Activated naive CD4-positive, alpha-beta T cell treated with anti-CD3 and anti-CD28 coated beads, Interleukin-2, amount 10 ng/mL, durations not matched to agents 7 days and 5 days (primary cell): ENCODE results near the gene DNAJB5.

Experiments used
- CTCF ChIA-PET: fragments of 350-600 bp; sonication (Branson Sonifier 250); formaldehyde crosslinking; loops from one replicate; lab custom pipeline; 2021; ENCODE audit warnings: antibody characterized with exemption; lab: Charles Lee
- DNase-seq: peaks from one replicate; pipeline ENCODE4 v3.0.0-alpha.2; 2020
- H3K27ac Mint-ChIP-seq: one replicate; pipeline ENCODE4 v1.8.0; 2021; ENCODE audit warnings: mild to moderate bottlenecking, moderate library complexity, mixed read lengths
- H3K27me3 Mint-ChIP-seq: one replicate; pipeline ENCODE4 v1.8.0; 2021; ENCODE audit warnings: mild to moderate bottlenecking, mixed read lengths
- H3K36me3 Mint-ChIP-seq: one replicate; pipeline ENCODE4 v1.8.0; 2021; ENCODE audit warnings: mixed read lengths
- H3K4me1 Mint-ChIP-seq: one replicate; pipeline ENCODE4 v1.8.0; 2021; ENCODE audit warnings: mixed read lengths
- H3K4me3 Mint-ChIP-seq: one replicate; pipeline ENCODE4 v1.8.0; 2021; ENCODE audit warnings: mild to moderate bottlenecking, moderate library complexity, mixed read lengths
- H3K9me3 Mint-ChIP-seq: one replicate; pipeline ENCODE4 v1.8.0; 2021; ENCODE audit warnings: mixed read lengths

Gene DNAJB5

GRCh38 chr9:34989946-34990635 lies 546 bp downstream of the DNAJB5 start:
- Mint-ChIP-seq H3K4me1 (peaks cover 48% of the 10 kb centered on the region), H3K36me3 (no peaks in the 10 kb centered on the region), H3K27me3 (peaks cover 6% of the 10 kb centered on the region), H3K9me3 (no peaks in the 10 kb centered on the region), H3K4me3 (peak overlapping the region; percentile 99), H3K27ac (peak overlapping the region; percentile 55)
- peak; percentile 71 for DNase-seq
- CTCF ChIA-PET: interaction anchor here (0.7 to 1.0 kb wide), 2 partner anchors 8 to 93 kb away, joined by 3 read pairs; no protein-coding TSS in a partner anchor

- no peak for DNase-seq
- H3K27me3 Mint-ChIP-seq: peaks cover 6% of the 10 kb centered on the region
- H3K4me1 Mint-ChIP-seq: peaks cover 40% of the 10 kb centered on the region
- H3K4me3 Mint-ChIP-seq: peak overlapping the region; percentile 99
- H3K27ac Mint-ChIP-seq: no peak overlapping the region
- CTCF ChIA-PET: no interaction called here
- no peaks in the 10 kb centered on the region for H3K36me3 Mint-ChIP-seq
- no peaks in the 10 kb centered on the region for H3K9me3 Mint-ChIP-seq
Observed at GRCh38 chr9:34990908-34991606, 1.5 kb downstream of the DNAJB5 start.

- Mint-ChIP-seq H3K4me1 (peaks cover 33% of the 10 kb centered on the region), H3K36me3 (no peaks in the 10 kb centered on the region), H3K9me3 (no peaks in the 10 kb centered on the region), H3K27me3 (peaks cover 6% of the 10 kb centered on the region), H3K27ac (no peak overlapping the region), H3K4me3 (peak overlapping the region; percentile 9)
- CTCF ChIA-PET: interaction anchor here (2.3 kb wide), 1 partner anchor 60 kb away, joined by 7 read pairs; no protein-coding TSS in a partner anchor
- no peak for DNase-seq
Observed at GRCh38 chr9:34991607-34992375, 2.2 kb downstream of the DNAJB5 start.

GRCh38 chr9:34992376-34992951 lies 2.9 kb downstream of the DNAJB5 start:
- H3K27me3 Mint-ChIP-seq: peaks cover 6% of the 10 kb centered on the region
- no peaks in the 10 kb centered on the region for H3K36me3 Mint-ChIP-seq
- no peaks in the 10 kb centered on the region for H3K9me3 Mint-ChIP-seq
- H3K27ac Mint-ChIP-seq: no peak overlapping the region
- no peak overlapping the region for H3K4me3 Mint-ChIP-seq
- CTCF ChIA-PET: interaction anchor here (2.3 kb wide), 1 partner anchor 59 kb away, joined by 7 read pairs; no protein-coding TSS in a partner anchor
- peaks cover 26% of the 10 kb centered on the region for H3K4me1 Mint-ChIP-seq
- DNase-seq: no peak

DNA sequence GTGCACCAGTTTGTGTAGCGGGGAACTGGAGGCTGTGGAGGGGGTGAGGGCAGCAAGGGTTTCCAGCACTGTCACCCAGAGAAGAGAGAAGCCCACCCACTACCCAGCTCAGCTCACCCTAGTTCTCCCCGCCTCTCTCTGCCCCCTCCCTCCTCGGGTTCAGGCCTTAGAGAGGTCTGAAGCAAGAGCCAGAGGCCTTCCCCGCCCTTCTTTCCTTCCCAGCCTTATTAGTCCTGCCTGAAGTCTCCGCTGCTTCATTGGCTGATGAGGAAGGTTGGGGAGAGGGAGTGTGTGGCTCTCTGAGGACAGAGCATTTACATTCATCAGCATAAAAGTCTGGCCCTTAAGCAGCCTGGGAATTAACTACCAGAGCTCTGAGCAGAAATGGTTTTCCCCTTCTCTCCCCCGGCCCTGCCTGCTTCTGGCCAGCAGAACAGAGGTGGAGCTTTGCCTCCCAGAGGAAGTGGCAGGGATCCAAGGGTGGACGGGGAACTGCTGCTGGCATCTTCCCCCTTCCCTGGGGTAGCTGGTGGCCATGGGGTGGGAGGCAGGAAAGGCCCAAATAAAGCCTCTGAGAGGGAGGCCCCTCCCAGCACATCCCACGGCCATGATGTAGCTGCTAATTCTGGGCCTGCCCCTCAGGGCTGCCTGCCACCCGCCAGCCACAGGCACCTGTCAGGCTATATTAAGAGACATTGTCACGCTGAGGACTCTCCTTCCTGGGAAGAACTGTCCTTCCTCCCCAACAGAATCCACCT lies 4.1 kb downstream of the DNAJB5 start:
- Mint-ChIP-seq H3K36me3 (no peaks in the 10 kb centered on the region), H3K27me3 (peaks cover 6% of the 10 kb centered on the region), H3K27ac (no peak overlapping the region), H3K9me3 (no peaks in the 10 kb centered on the region), H3K4me1 (peaks cover 18% of the 10 kb centered on the region), H3K4me3 (no peak overlapping the region)
- DNase-seq: no peak
- CTCF ChIA-PET: interaction anchor here (1.0 to 3.0 kb wide), 5 partner anchors 31 to 94 kb away, joined by 3 to 21 read pairs (median 7); no protein-coding TSS in a partner anchor

DNA sequence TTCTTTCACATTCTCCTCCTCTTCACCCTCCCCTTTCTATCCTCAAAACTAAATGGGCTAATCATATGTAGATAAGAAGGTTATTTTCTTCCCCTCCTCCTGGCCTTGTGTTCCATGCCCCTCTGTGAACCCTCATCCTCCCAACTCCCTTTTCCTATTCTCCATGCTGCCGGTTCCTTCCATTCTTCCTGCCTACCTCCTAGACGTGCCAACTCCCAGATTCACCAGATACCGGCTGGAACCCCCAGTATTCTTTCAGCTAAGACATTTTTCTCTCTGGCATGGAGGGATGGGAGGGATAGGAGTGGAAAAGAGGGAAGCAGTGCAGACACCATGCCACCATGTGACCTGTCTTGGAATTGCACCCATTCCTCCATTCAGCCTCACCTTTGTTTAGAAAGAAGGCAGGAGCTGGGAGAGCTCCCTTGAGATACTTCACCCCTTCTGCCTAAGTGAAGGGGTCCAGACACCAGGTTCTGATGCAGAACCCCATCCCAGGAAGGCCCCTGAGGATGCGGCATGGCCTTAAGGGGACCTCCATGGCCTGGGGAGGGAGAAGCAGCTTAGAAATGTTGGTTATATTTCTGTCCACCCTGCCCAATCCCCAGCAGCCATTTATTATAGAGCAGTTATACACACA lies 4.8 kb downstream of the DNAJB5 start:
- DNase-seq: no peak
- Mint-ChIP-seq H3K36me3 (no peaks in the 10 kb centered on the region), H3K27ac (no peak overlapping the region)

DNA sequence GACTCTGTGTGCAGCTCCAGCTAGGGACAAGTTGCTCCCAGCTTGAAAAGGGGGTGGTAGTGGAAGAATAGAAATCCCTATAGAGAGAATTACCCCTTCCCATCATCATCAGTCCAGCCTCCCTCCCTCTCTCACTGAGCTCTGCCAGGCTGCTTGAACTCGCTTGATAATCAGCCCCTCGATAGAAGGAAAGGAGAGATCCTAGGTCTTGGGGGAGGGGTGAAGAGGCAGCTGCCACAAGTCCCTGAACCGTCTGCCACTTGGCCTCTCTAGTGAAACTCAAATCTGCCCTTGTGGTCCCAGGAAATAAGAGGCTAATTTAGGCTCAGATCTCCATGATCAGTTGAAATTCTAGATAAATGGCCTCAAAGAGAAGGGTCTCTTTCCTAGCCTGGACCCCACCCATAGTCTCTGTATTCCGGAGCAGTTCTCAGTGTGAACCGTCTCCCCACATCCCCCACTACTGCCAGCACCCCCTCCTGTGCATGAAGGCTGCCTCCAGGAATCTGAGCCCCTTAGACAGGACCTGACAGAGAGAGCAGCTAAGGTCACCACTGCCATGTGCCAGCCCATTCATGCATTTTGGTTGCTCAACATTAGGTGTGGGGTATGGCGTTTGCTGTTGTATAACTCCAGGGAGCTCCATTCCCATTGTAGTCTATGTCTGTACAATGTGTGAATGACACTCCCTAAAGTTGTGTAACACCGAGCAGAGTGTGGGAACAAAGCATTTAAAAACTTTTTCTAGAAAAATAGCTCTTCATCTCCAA lies 5.5 kb downstream of the DNAJB5 start:
- Mint-ChIP-seq H3K4me3 (no peak overlapping the region), H3K36me3 (no peaks in the 10 kb centered on the region), H3K27me3 (peaks cover 6% of the 10 kb centered on the region), H3K9me3 (no peaks in the 10 kb centered on the region), H3K27ac (no peak overlapping the region), H3K4me1 (peaks cover 11% of the 10 kb centered on the region)
- CTCF ChIA-PET: interaction anchor here (0.7 to 3.0 kb wide), 13 partner anchors 8 to 102 kb away, joined by 3 to 21 read pairs (median 4); partner anchors contain the start of gene PIGO
- DNase-seq: no peak

More for the DNA sequence above, 4.8 kb downstream of the DNAJB5 start:
- no peaks in the 10 kb centered on the region for H3K9me3 Mint-ChIP-seq
- no peak overlapping the region for H3K4me3 Mint-ChIP-seq
- H3K27me3 Mint-ChIP-seq: peaks cover 6% of the 10 kb centered on the region
- peaks cover 13% of the 10 kb centered on the region for H3K4me1 Mint-ChIP-seq
- CTCF ChIA-PET: interaction anchor here (0.7 to 3.0 kb wide), 13 partner anchors 9 to 102 kb away, joined by 3 to 21 read pairs (median 4); partner anchors contain the start of gene PIGO

DNA sequence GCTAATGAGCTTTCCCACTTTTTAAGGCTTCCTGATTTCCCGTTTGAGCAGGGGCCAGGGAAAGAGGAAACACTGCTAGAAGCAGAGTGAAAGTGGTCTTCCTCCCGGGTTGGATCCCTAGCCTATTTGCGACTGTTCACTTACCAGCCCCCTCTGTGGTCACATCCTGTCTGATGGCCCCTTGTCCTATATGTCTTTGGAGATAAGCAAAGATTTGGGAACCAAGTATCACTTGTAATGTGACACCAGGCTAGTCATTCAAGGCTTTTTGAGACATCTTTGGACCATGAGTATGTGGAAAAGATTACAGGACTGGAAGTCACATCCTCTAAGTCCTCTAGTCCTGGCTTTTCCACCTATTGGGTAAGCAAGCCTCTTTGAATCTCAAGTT lies 6.1 kb downstream of the DNAJB5 start:
- Mint-ChIP-seq H3K4me3 (no peak overlapping the region), H3K9me3 (no peaks in the 10 kb centered on the region), H3K27me3 (peaks cover 6% of the 10 kb centered on the region), H3K36me3 (no peaks in the 10 kb centered on the region), H3K4me1 (peaks cover 11% of the 10 kb centered on the region), H3K27ac (no peak overlapping the region)
- DNase-seq: no peak
- CTCF ChIA-PET: interaction anchor here (1.3 to 3.0 kb wide), 4 partner anchors 12 to 96 kb away, joined by 4 to 21 read pairs (median 10); no protein-coding TSS in a partner anchor

DNA sequence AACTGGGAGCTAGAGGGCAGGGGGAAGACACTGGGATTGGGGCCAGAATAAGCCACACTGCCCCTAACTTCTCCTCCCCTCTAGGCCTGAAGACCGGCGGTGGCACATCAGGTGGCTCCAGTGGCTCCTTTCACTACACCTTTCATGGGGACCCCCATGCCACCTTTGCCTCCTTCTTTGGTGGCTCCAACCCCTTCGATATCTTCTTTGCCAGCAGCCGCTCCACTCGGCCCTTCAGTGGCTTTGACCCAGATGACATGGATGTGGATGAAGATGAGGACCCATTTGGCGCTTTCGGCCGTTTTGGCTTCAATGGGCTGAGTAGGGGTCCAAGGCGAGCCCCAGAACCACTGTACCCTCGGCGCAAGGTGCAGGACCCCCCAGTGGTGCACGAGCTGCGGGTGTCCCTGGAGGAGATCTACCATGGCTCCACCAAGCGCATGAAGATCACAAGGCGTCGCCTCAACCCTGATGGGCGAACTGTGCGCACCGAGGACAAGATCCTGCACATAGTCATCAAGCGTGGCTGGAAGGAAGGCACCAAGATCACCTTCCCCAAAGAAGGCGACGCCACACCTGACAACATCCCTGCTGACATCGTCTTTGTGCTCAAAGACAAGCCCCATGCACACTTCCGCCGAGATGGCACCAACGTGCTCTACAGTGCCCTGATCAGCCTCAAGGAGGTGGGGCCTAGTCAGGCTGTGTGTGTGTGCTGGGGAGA lies 6.8 kb downstream of the DNAJB5 start:
- no peaks in the 10 kb centered on the region for H3K9me3 Mint-ChIP-seq
- H3K36me3 Mint-ChIP-seq: no peaks in the 10 kb centered on the region
- H3K4me3 Mint-ChIP-seq: no peak overlapping the region
- CTCF ChIA-PET: interaction anchor here (1.6 to 2.2 kb wide), 2 partner anchors 13 to 97 kb away, joined by 4 to 7 read pairs; no protein-coding TSS in a partner anchor
- no peak overlapping the region for H3K27ac Mint-ChIP-seq
- peaks cover 5% of the 10 kb centered on the region for H3K4me1 Mint-ChIP-seq
- H3K27me3 Mint-ChIP-seq: no peaks in the 10 kb centered on the region
- DNase-seq: no peak

GRCh38 chr9:34996905-34997279 lies 7.3 kb downstream of the DNAJB5 start:
- CTCF ChIA-PET: interaction anchor here (2.2 kb wide), 1 partner anchor 97 kb away, joined by 7 read pairs; no protein-coding TSS in a partner anchor

GRCh38 chr9:34997379-34997781 lies 7.8 kb downstream of the DNAJB5 start:
- peaks cover 7% of the 10 kb centered on the region for H3K4me1 Mint-ChIP-seq
- no peaks in the 10 kb centered on the region for H3K27me3 Mint-ChIP-seq
- H3K36me3 Mint-ChIP-seq: no peaks in the 10 kb centered on the region
- no peaks in the 10 kb centered on the region for H3K9me3 Mint-ChIP-seq
- no peak overlapping the region for H3K27ac Mint-ChIP-seq
- DNase-seq: no peak
- CTCF ChIA-PET: interaction anchor here (2.2 kb wide), 1 partner anchor 98 kb away, joined by 7 read pairs; no protein-coding TSS in a partner anchor
- no peak overlapping the region for H3K4me3 Mint-ChIP-seq

More at GRCh38 chr9:34996905-34997279, 7.3 kb downstream of the DNAJB5 start:
- no peaks in the 10 kb centered on the region for H3K36me3 Mint-ChIP-seq
- no peak overlapping the region for H3K27ac Mint-ChIP-seq
- no peaks in the 10 kb centered on the region for H3K27me3 Mint-ChIP-seq
- no peak overlapping the region for H3K4me3 Mint-ChIP-seq
- no peaks in the 10 kb centered on the region for H3K9me3 Mint-ChIP-seq
- peaks cover 4% of the 10 kb centered on the region for H3K4me1 Mint-ChIP-seq
- DNase-seq: no peak
